Metanephros (tissue), 1 donor: ENCODE data around the gene EID1. TPM values are rescaled to one million over a fixed set of nuclear protein-coding genes. Genes with fewer than 3 reads are reported as not detected.

Experiments
- total RNA-seq: library from RNA; depleted of rRNA; stranded (reverse); fragments of >200 nt; gene quantifications from one replicate; pipeline ENCODE4 v1.2.3, GENCODE V29; 2014

EID1 gene
- total RNA-seq = 138 TPM

GRCh38 chr15:48877630-48878595, at the start of gene EID1:
EID1 (plus strand) TSS chr15:48878134; CDS start chr15:48878177, 43 bp downstream.

Other genes starting within 250 kb of the EID1 start
- 189 TPM for gene FBN1, start 232.4 kb upstream of the EID1 start, total RNA-seq
- gene CEP152, start 67.1 kb upstream of the EID1 start, total RNA-seq = 11.3 TPM
- 2.0 TPM for gene SHC4, start 85.8 kb downstream of the EID1 start, total RNA-seq
- 58.8 TPM for gene SECISBP2L, start 168.3 kb downstream of the EID1 start, total RNA-seq